H9 (cell line): ENCODE results near the gene ETHE1. TPM values are rescaled to one million over a fixed set of nuclear protein-coding genes. Genes with fewer than 3 reads are reported as not detected.

Experiments
- DNase-seq: peaks from one replicate; pipeline ENCODE4 v3.0.0-alpha.2; 2017
- H2AFZ ChIP-seq: one replicate; pipeline ENCODE4 v1.6.1; 2013; ENCODE audit warnings: mild to moderate bottlenecking, low read length, control low read depth, moderate library complexity
- H2AK5ac ChIP-seq: 2 replicates; pipeline ENCODE4 v1.6.1; 2013; ENCODE audit warnings: low read length, control low read depth, mixed read lengths; ENCODE audit not compliant: insufficient read length
- H2BK120ac ChIP-seq: one replicate; pipeline ENCODE4 v1.6.1; 2013; ENCODE audit warnings: low read depth, mild to moderate bottlenecking, low read length, control low read depth, inconsistent platforms; ENCODE audit not compliant: poor library complexity, severe bottlenecking
- H2BK12ac ChIP-seq: 2 replicates; pipeline ENCODE4 v1.6.1; 2013; ENCODE audit warnings: low read length, control low read depth, mixed read lengths, low read depth; ENCODE audit not compliant: insufficient read length
- H2BK15ac ChIP-seq: 2 replicates; pipeline ENCODE4 v1.6.1; 2013; ENCODE audit warnings: low read depth, low read length, control low read depth
- H2BK20ac ChIP-seq: one replicate; pipeline ENCODE4 v1.6.1; 2013; ENCODE audit warnings: low read depth, mild to moderate bottlenecking, low read length, control low read depth, inconsistent platforms; ENCODE audit not compliant: poor library complexity, severe bottlenecking
- H2BK5ac ChIP-seq: 2 replicates; pipeline ENCODE4 v1.6.1; 2013; ENCODE audit warnings: low read length, control low read depth, mixed read lengths; ENCODE audit not compliant: insufficient read length
- H3K14ac ChIP-seq: 2 replicates; pipeline ENCODE4 v1.6.1; 2013; ENCODE audit warnings: low read length, control low read depth; ENCODE audit not compliant: insufficient read depth
- H3K18ac ChIP-seq: 2 replicates; pipeline ENCODE4 v1.6.1; 2013; ENCODE audit warnings: low read depth, mild to moderate bottlenecking, mixed read lengths, low read length, control low read depth; ENCODE audit not compliant: insufficient read length
- H3K23ac ChIP-seq: 2 replicates; pipeline ENCODE4 v1.6.1; 2013; ENCODE audit warnings: low read length, control low read depth, mixed read lengths, low read depth; ENCODE audit not compliant: insufficient read length
- H3K23me2 ChIP-seq: 2 replicates; pipeline ENCODE4 v1.6.1; 2013; ENCODE audit warnings: low read depth, mild to moderate bottlenecking, mixed read lengths, low read length, control low read depth; ENCODE audit not compliant: insufficient read length, poor library complexity, severe bottlenecking
- H3K27ac ChIP-seq: 2 replicates; pipeline ENCODE4 v1.5.1; 2013; ENCODE audit warnings: low read length, control low read depth, mixed read lengths, low read depth; ENCODE audit not compliant: insufficient read length
- H3K27me3 ChIP-seq: 2 replicates; pipeline ENCODE4 v1.6.1; 2013; ENCODE audit warnings: low read length, control low read depth, inconsistent platforms; ENCODE audit not compliant: insufficient read depth
- H3K4ac ChIP-seq: 2 replicates; pipeline ENCODE4 v1.6.1; 2013; ENCODE audit warnings: low read depth, mild to moderate bottlenecking, control low read depth, inconsistent platforms, low read length, moderate library complexity
- H3K4me1 ChIP-seq: 2 replicates; pipeline ENCODE4 v1.6.1; 2013; ENCODE audit warnings: low read length, control low read depth, inconsistent platforms; ENCODE audit not compliant: insufficient read depth
- H3K4me2 ChIP-seq: 2 replicates; pipeline ENCODE4 v1.6.1; 2013; ENCODE audit warnings: low read length, control low read depth, mixed read lengths; ENCODE audit not compliant: insufficient read length, insufficient read depth
- H3K56ac ChIP-seq: 2 replicates; pipeline ENCODE4 v1.6.1; 2013; ENCODE audit warnings: low read depth, mild to moderate bottlenecking, mixed read lengths, low read length, control low read depth; ENCODE audit not compliant: insufficient read length
- H3K79me1 ChIP-seq: 2 replicates; pipeline ENCODE4 v1.6.1; 2013; ENCODE audit warnings: low read depth, mild to moderate bottlenecking, moderate library complexity, low read length, control low read depth, inconsistent platforms; ENCODE audit not compliant: insufficient read depth, poor library complexity, severe bottlenecking
- H3K79me2 ChIP-seq: 2 replicates; pipeline ENCODE4 v1.6.1; 2013; ENCODE audit warnings: low read length, control low read depth, inconsistent platforms; ENCODE audit not compliant: insufficient read depth
- H3K9ac ChIP-seq: 2 replicates; pipeline ENCODE4 v1.6.1; 2013; ENCODE audit warnings: low read length, control low read depth, mixed read lengths; ENCODE audit not compliant: insufficient read length; ENCODE audit errors: extremely low read depth
- H3K9me3 ChIP-seq: one replicate; pipeline ENCODE4 v1.6.1; 2013; ENCODE audit warnings: low read depth, low read length, inconsistent platforms; ENCODE audit not compliant: control insufficient read depth
- H3T11ph ChIP-seq: one replicate; pipeline ENCODE4 v1.6.1; 2013; ENCODE audit warnings: mild to moderate bottlenecking, low read length, control low read depth, inconsistent platforms
- H4K20me1 ChIP-seq: one replicate; pipeline ENCODE4 v1.6.1; 2013; ENCODE audit not compliant: control insufficient read depth, insufficient read length, insufficient read depth
- H4K5ac ChIP-seq: 2 replicates; pipeline ENCODE4 v1.6.1; 2013; ENCODE audit warnings: low read depth, mild to moderate bottlenecking, mixed read lengths, low read length, control low read depth; ENCODE audit not compliant: insufficient read length
- H4K8ac ChIP-seq: replicated peaks from 2 replicates; pipeline ENCODE4 v1.6.1; 2013; ENCODE audit warnings: low read length, control low read depth, mixed read lengths, low read depth; ENCODE audit not compliant: insufficient read length
- H4K91ac ChIP-seq: 2 replicates; pipeline ENCODE4 v1.6.1; 2013; ENCODE audit warnings: low read depth, mild to moderate bottlenecking, moderate library complexity, mixed read lengths, low read length, control low read depth; ENCODE audit not compliant: insufficient read length
- H3K27ac Mint-ChIP-seq, 3 experiments: 2 replicates in 2 of 3; 3 replicates in 1 of 3; pipeline ENCODE4 v1.8.0; 2020 to 2021; ENCODE audit warnings: mixed read lengths in 3 of 3, mild to moderate bottlenecking in 1 of 3, moderate library complexity in 1 of 3
- H3K27me3 Mint-ChIP-seq: 2 replicates; pipeline ENCODE4 v1.8.0; 2021; ENCODE audit warnings: low read depth, mild to moderate bottlenecking, moderate library complexity, mixed read lengths
- H3K36me3 Mint-ChIP-seq, 3 experiments: 2 replicates in 2 of 3; 3 replicates in 1 of 3; pipeline ENCODE4 v1.8.0; 2020 to 2021; ENCODE audit warnings: low read depth in 3 of 3, mixed read lengths in 3 of 3; ENCODE audit not compliant: insufficient read depth in 1 of 3
- H3K4me1 Mint-ChIP-seq, 2 experiments: 2 replicates each; pipeline ENCODE4 v1.8.0; 2020; ENCODE audit warnings: mixed read lengths in 2 of 2
- H3K4me3 Mint-ChIP-seq, 2 experiments: 2 replicates in 1 of 2; 3 replicates in 1 of 2; pipeline ENCODE4 v1.8.0; 2020 to 2021; ENCODE audit warnings: mild to moderate bottlenecking in 2 of 2, mixed read lengths in 2 of 2, moderate library complexity in 1 of 2
- H3K9me3 Mint-ChIP-seq, 2 experiments: 2 replicates in 1 of 2; 3 replicates in 1 of 2; pipeline ENCODE4 v1.8.0; 2020; ENCODE audit warnings: mild to moderate bottlenecking in 2 of 2, mixed read lengths in 2 of 2, moderate library complexity in 1 of 2
- WGBS: extraction: QIAGEN DNeasy Blood & Tissue Kit; methylation state at CpG from one replicate; pipeline ENCODE4 v1.1.7; 2013; ENCODE audit warnings: missing lambda C conversion rate, low lambda C conversion rate, mixed read lengths; ENCODE audit not compliant: insufficient read length; ENCODE audit errors: extremely low coverage; 5-methylcytosine and 5-hydroxymethylcytosine counted together
- total RNA-seq: library from RNA; stranded (reverse); gene quantifications from 2 replicates; pipeline ENCODE4 v1.2.1, GENCODE V29; 2021
- TF ChIP-seq, protein P1 (sequence below): fragments of 200-600 bp; sonication (generic); conservative IDR thresholded peaks from 3 replicates; pipeline ENCODE4 v1.8.0; 2021; ENCODE audit warnings: antibody characterized with exemption, mild to moderate bottlenecking

Gene ETHE1
- total RNA-seq, 1 experiment from 2014 or later = 18.8 TPM

DNA sequence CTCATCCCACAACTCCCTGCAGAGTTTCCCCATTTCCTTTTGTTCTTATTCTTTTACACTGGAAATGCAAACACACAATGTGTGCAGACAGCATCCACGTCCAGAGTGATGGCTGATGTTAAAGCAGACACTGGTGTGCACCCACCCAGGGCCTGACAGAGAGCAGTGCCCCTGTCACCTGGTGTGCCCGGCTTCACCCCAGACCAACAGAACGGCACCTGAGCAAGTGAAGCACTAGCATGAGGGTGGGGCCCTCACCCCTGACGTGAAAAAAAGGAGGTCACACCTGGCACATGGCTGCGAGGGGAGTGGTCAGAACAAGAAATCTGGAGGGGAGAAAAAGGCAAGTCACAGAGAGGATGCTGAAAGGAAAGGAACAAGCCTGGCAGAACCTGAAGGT is 18.3 kb upstream of the ETHE1 start:
- Histone ChIP-seq H3K4ac (no peak overlapping the region), H4K91ac (no peak overlapping the region), H3K56ac (no peak overlapping the region), H3K9me3 (no peaks in the 10 kb centered on the region), H3K18ac (no peak overlapping the region), H2BK15ac (no peak overlapping the region), H3K79me2 (no peaks in the 10 kb centered on the region), H2BK12ac (no peak overlapping the region), H3K9ac (no peak overlapping the region), H3K27ac (no peak overlapping the region), H4K8ac (no peak overlapping the region), H2AK5ac (no peak overlapping the region), H3K27me3 (no peaks in the 10 kb centered on the region), H3K4me1 (no peaks in the 10 kb centered on the region), H2BK20ac (no peak overlapping the region), H3T11ph (no peak overlapping the region), H2BK5ac (no peak overlapping the region), H4K5ac (no peak overlapping the region), H3K14ac (no peak overlapping the region), H3K23ac (no peak overlapping the region), H3K23me2 (no peaks in the 10 kb centered on the region), H4K20me1 (no peaks in the 10 kb centered on the region), H3K4me2 (no peak overlapping the region), H2BK120ac (no peak overlapping the region), H2AFZ (no peak overlapping the region), H3K79me1 (no peaks in the 10 kb centered on the region)
- no peak for DNase-seq
- TF ChIP-seq, protein P1, sequence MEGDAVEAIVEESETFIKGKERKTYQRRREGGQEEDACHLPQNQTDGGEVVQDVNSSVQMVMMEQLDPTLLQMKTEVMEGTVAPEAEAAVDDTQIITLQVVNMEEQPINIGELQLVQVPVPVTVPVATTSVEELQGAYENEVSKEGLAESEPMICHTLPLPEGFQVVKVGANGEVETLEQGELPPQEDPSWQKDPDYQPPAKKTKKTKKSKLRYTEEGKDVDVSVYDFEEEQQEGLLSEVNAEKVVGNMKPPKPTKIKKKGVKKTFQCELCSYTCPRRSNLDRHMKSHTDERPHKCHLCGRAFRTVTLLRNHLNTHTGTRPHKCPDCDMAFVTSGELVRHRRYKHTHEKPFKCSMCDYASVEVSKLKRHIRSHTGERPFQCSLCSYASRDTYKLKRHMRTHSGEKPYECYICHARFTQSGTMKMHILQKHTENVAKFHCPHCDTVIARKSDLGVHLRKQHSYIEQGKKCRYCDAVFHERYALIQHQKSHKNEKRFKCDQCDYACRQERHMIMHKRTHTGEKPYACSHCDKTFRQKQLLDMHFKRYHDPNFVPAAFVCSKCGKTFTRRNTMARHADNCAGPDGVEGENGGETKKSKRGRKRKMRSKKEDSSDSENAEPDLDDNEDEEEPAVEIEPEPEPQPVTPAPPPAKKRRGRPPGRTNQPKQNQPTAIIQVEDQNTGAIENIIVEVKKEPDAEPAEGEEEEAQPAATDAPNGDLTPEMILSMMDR = no peak
- Mint-ChIP-seq H3K4me1 (no peaks in the 10 kb centered on the region), H3K9me3 (no peaks in the 10 kb centered on the region), H3K36me3 (peaks cover 28 to 79% (median 64%) of the 10 kb centered on the region in 3 experiments), H3K27ac (peak overlapping the region in 1 of 3 experiments; percentile 57; a peak in 2 of 7 replicates), H3K4me3 (no peak overlapping the region), H3K27me3 (no peaks in the 10 kb centered on the region)
- no CpG with 5 or more reads among the region's 5 CpGs for WGBS
